ENCODE measurements around the gene E2F3. TPM values are rescaled to one million over a fixed set of nuclear protein-coding genes. Genes with fewer than 3 reads are reported as not detected.

The E2F3 gene
- total RNA-seq, 2 donors from 2014 or later = 6.5 to 12.4 TPM

GRCh38 chr6:20481281-20481680 is 79.6 kb downstream of the E2F3 start:
- no peak for ATAC-seq (ENCODE audit: insufficient number of reproducible peaks, low FRiP score, low read depth)
- peaks cover 4 to 7% of the 10 kb centered on the region in 2 donors for H3K4me1 ChIP-seq (ENCODE audit: control insufficient read depth in 1 of 2, low read depth in 2 of 2)
- no peaks in the 10 kb centered on the region for H3K9me3 ChIP-seq
- no peak for DNase-seq (ENCODE audit: low spot score)
- peaks cover 7% of the 10 kb centered on the region for H3K36me3 ChIP-seq
- H3K27me3 ChIP-seq (replicated peaks; ENCODE audit: insufficient read depth) = no peaks in the 10 kb centered on the region
- TF ChIP-seq CTCF (IDR thresholded peaks at IDR 0.05) = no peak
- no peak overlapping the region for H3K27ac ChIP-seq
- H3K4me3 ChIP-seq = no peak overlapping the region

- Histone ChIP-seq H3K27ac (no peak overlapping the region), H3K4me3 (no peak overlapping the region), H3K4me1 (ENCODE audit: control insufficient read depth in 1 of 2, low read depth in 2 of 2) (peaks cover 4 to 7% of the 10 kb centered on the region in 2 donors), H3K36me3 (peaks cover 7% of the 10 kb centered on the region), H3K9me3 (no peaks in the 10 kb centered on the region), H3K27me3 (replicated peaks; ENCODE audit: insufficient read depth) (no peaks in the 10 kb centered on the region)
- ATAC-seq (ENCODE audit: insufficient number of reproducible peaks, low FRiP score, low read depth) (no peak), DNase-seq (ENCODE audit: low spot score) (no peak)
- no peak for TF ChIP-seq CTCF (IDR thresholded peaks at IDR 0.05)
These were observed 82.3 kb downstream of the E2F3 start for GRCh38 chr6:20483887-20484497.

GRCh38 chr6:20486641-20487040 is 85.0 kb downstream of the E2F3 start:
- TF ChIP-seq CTCF (IDR thresholded peaks at IDR 0.05) = no peak
- Histone ChIP-seq H3K4me1 (ENCODE audit: control insufficient read depth in 1 of 2, low read depth in 2 of 2) (peaks cover 0 to 7% of the 10 kb centered on the region in 2 donors), H3K4me3 (no peak overlapping the region), H3K27ac (no peak overlapping the region), H3K27me3 (replicated peaks; ENCODE audit: insufficient read depth) (no peaks in the 10 kb centered on the region), H3K9me3 (no peaks in the 10 kb centered on the region), H3K36me3 (peaks cover 13% of the 10 kb centered on the region)
- DNase-seq (ENCODE audit: low spot score) = no peak
- no peak for ATAC-seq (ENCODE audit: insufficient number of reproducible peaks, low FRiP score, low read depth)

- H3K4me3 ChIP-seq = no peak overlapping the region
- peaks cover 0 to 7% of the 10 kb centered on the region in 2 donors for H3K4me1 ChIP-seq (ENCODE audit: control insufficient read depth in 1 of 2, low read depth in 2 of 2)
- TF ChIP-seq CTCF (IDR thresholded peaks at IDR 0.05) = no peak
- no peaks in the 10 kb centered on the region for H3K27me3 ChIP-seq (replicated peaks; ENCODE audit: insufficient read depth)
- no peaks in the 10 kb centered on the region for H3K9me3 ChIP-seq
- no peak for ATAC-seq (ENCODE audit: insufficient number of reproducible peaks, low FRiP score, low read depth)
- no peak for DNase-seq (ENCODE audit: low spot score)
- H3K27ac ChIP-seq = no peak overlapping the region
- H3K36me3 ChIP-seq = peaks cover 14% of the 10 kb centered on the region
These were observed 86.1 kb downstream of the E2F3 start for GRCh38 chr6:20487669-20488375.

- no peak for TF ChIP-seq CTCF (IDR thresholded peaks at IDR 0.05)
- no peak overlapping the region for H3K4me3 ChIP-seq
- DNase-seq (ENCODE audit: low spot score) (no peak), ATAC-seq (ENCODE audit: insufficient number of reproducible peaks, low FRiP score, low read depth) (no peak)
- H3K36me3 ChIP-seq = peaks cover 14% of the 10 kb centered on the region
- no peak overlapping the region for H3K27ac ChIP-seq
- no peaks in the 10 kb centered on the region for H3K9me3 ChIP-seq
- no peaks in the 10 kb centered on the region for H3K27me3 ChIP-seq (replicated peaks; ENCODE audit: insufficient read depth)
- no peaks in the 10 kb centered on the region for H3K4me1 ChIP-seq (ENCODE audit: control insufficient read depth in 1 of 2, low read depth in 2 of 2)
These were observed 88.9 kb downstream of the E2F3 start for GRCh38 chr6:20490591-20490990.
